H9 (cell line): Measurements from ENCODE around the gene DUSP10. TPM values are rescaled to one million over a fixed set of nuclear protein-coding genes. Genes with fewer than 3 reads are reported as not detected.

Experiments used
- DNase-seq: peaks from one replicate; pipeline ENCODE4 v3.0.0-alpha.2; 2017
- H2AFZ ChIP-seq: one replicate; pipeline ENCODE4 v1.6.1; 2013; ENCODE audit warnings: mild to moderate bottlenecking, low read length, control low read depth, moderate library complexity
- H2AK5ac ChIP-seq: 2 replicates; pipeline ENCODE4 v1.6.1; 2013; ENCODE audit warnings: low read length, control low read depth, mixed read lengths; ENCODE audit not compliant: insufficient read length
- H2BK120ac ChIP-seq: one replicate; pipeline ENCODE4 v1.6.1; 2013; ENCODE audit warnings: low read depth, mild to moderate bottlenecking, low read length, control low read depth, inconsistent platforms; ENCODE audit not compliant: poor library complexity, severe bottlenecking
- H2BK12ac ChIP-seq: 2 replicates; pipeline ENCODE4 v1.6.1; 2013; ENCODE audit warnings: low read length, control low read depth, mixed read lengths, low read depth; ENCODE audit not compliant: insufficient read length
- H2BK15ac ChIP-seq: 2 replicates; pipeline ENCODE4 v1.6.1; 2013; ENCODE audit warnings: low read depth, low read length, control low read depth
- H2BK20ac ChIP-seq: one replicate; pipeline ENCODE4 v1.6.1; 2013; ENCODE audit warnings: low read depth, mild to moderate bottlenecking, low read length, control low read depth, inconsistent platforms; ENCODE audit not compliant: poor library complexity, severe bottlenecking
- H2BK5ac ChIP-seq: 2 replicates; pipeline ENCODE4 v1.6.1; 2013; ENCODE audit warnings: low read length, control low read depth, mixed read lengths; ENCODE audit not compliant: insufficient read length
- H3K14ac ChIP-seq: 2 replicates; pipeline ENCODE4 v1.6.1; 2013; ENCODE audit warnings: low read length, control low read depth; ENCODE audit not compliant: insufficient read depth
- H3K18ac ChIP-seq: 2 replicates; pipeline ENCODE4 v1.6.1; 2013; ENCODE audit warnings: low read depth, mild to moderate bottlenecking, mixed read lengths, low read length, control low read depth; ENCODE audit not compliant: insufficient read length
- H3K23ac ChIP-seq: 2 replicates; pipeline ENCODE4 v1.6.1; 2013; ENCODE audit warnings: low read length, control low read depth, mixed read lengths, low read depth; ENCODE audit not compliant: insufficient read length
- H3K23me2 ChIP-seq: 2 replicates; pipeline ENCODE4 v1.6.1; 2013; ENCODE audit warnings: low read depth, mild to moderate bottlenecking, mixed read lengths, low read length, control low read depth; ENCODE audit not compliant: insufficient read length, poor library complexity, severe bottlenecking
- H3K27ac ChIP-seq: 2 replicates; pipeline ENCODE4 v1.5.1; 2013; ENCODE audit warnings: low read length, control low read depth, mixed read lengths, low read depth; ENCODE audit not compliant: insufficient read length
- H3K27me3 ChIP-seq: 2 replicates; pipeline ENCODE4 v1.6.1; 2013; ENCODE audit warnings: low read length, control low read depth, inconsistent platforms; ENCODE audit not compliant: insufficient read depth
- H3K4ac ChIP-seq: 2 replicates; pipeline ENCODE4 v1.6.1; 2013; ENCODE audit warnings: low read depth, mild to moderate bottlenecking, control low read depth, inconsistent platforms, low read length, moderate library complexity
- H3K4me1 ChIP-seq: 2 replicates; pipeline ENCODE4 v1.6.1; 2013; ENCODE audit warnings: low read length, control low read depth, inconsistent platforms; ENCODE audit not compliant: insufficient read depth
- H3K4me2 ChIP-seq: 2 replicates; pipeline ENCODE4 v1.6.1; 2013; ENCODE audit warnings: low read length, control low read depth, mixed read lengths; ENCODE audit not compliant: insufficient read length, insufficient read depth
- H3K56ac ChIP-seq: 2 replicates; pipeline ENCODE4 v1.6.1; 2013; ENCODE audit warnings: low read depth, mild to moderate bottlenecking, mixed read lengths, low read length, control low read depth; ENCODE audit not compliant: insufficient read length
- H3K79me1 ChIP-seq: 2 replicates; pipeline ENCODE4 v1.6.1; 2013; ENCODE audit warnings: low read depth, mild to moderate bottlenecking, moderate library complexity, low read length, control low read depth, inconsistent platforms; ENCODE audit not compliant: insufficient read depth, poor library complexity, severe bottlenecking
- H3K79me2 ChIP-seq: 2 replicates; pipeline ENCODE4 v1.6.1; 2013; ENCODE audit warnings: low read length, control low read depth, inconsistent platforms; ENCODE audit not compliant: insufficient read depth
- H3K9ac ChIP-seq: 2 replicates; pipeline ENCODE4 v1.6.1; 2013; ENCODE audit warnings: low read length, control low read depth, mixed read lengths; ENCODE audit not compliant: insufficient read length; ENCODE audit errors: extremely low read depth
- H3K9me3 ChIP-seq: one replicate; pipeline ENCODE4 v1.6.1; 2013; ENCODE audit warnings: low read depth, low read length, inconsistent platforms; ENCODE audit not compliant: control insufficient read depth
- H3T11ph ChIP-seq: one replicate; pipeline ENCODE4 v1.6.1; 2013; ENCODE audit warnings: mild to moderate bottlenecking, low read length, control low read depth, inconsistent platforms
- H4K20me1 ChIP-seq: one replicate; pipeline ENCODE4 v1.6.1; 2013; ENCODE audit not compliant: control insufficient read depth, insufficient read length, insufficient read depth
- H4K5ac ChIP-seq: 2 replicates; pipeline ENCODE4 v1.6.1; 2013; ENCODE audit warnings: low read depth, mild to moderate bottlenecking, mixed read lengths, low read length, control low read depth; ENCODE audit not compliant: insufficient read length
- H4K8ac ChIP-seq: replicated peaks from 2 replicates; pipeline ENCODE4 v1.6.1; 2013; ENCODE audit warnings: low read length, control low read depth, mixed read lengths, low read depth; ENCODE audit not compliant: insufficient read length
- H4K91ac ChIP-seq: 2 replicates; pipeline ENCODE4 v1.6.1; 2013; ENCODE audit warnings: low read depth, mild to moderate bottlenecking, moderate library complexity, mixed read lengths, low read length, control low read depth; ENCODE audit not compliant: insufficient read length
- H3K27ac Mint-ChIP-seq, 3 experiments: 2 replicates in 2 of 3; 3 replicates in 1 of 3; pipeline ENCODE4 v1.8.0; 2020 to 2021; ENCODE audit warnings: mixed read lengths in 3 of 3, mild to moderate bottlenecking in 1 of 3, moderate library complexity in 1 of 3
- H3K27me3 Mint-ChIP-seq: 2 replicates; pipeline ENCODE4 v1.8.0; 2021; ENCODE audit warnings: low read depth, mild to moderate bottlenecking, moderate library complexity, mixed read lengths
- H3K36me3 Mint-ChIP-seq, 3 experiments: 2 replicates in 2 of 3; 3 replicates in 1 of 3; pipeline ENCODE4 v1.8.0; 2020 to 2021; ENCODE audit warnings: low read depth in 3 of 3, mixed read lengths in 3 of 3; ENCODE audit not compliant: insufficient read depth in 1 of 3
- H3K4me1 Mint-ChIP-seq, 2 experiments: 2 replicates each; pipeline ENCODE4 v1.8.0; 2020; ENCODE audit warnings: mixed read lengths in 2 of 2
- H3K4me3 Mint-ChIP-seq, 2 experiments: 2 replicates in 1 of 2; 3 replicates in 1 of 2; pipeline ENCODE4 v1.8.0; 2020 to 2021; ENCODE audit warnings: mild to moderate bottlenecking in 2 of 2, mixed read lengths in 2 of 2, moderate library complexity in 1 of 2
- H3K9me3 Mint-ChIP-seq, 2 experiments: 2 replicates in 1 of 2; 3 replicates in 1 of 2; pipeline ENCODE4 v1.8.0; 2020; ENCODE audit warnings: mild to moderate bottlenecking in 2 of 2, mixed read lengths in 2 of 2, moderate library complexity in 1 of 2
- CTCF ChIP-seq: fragments of 200-600 bp; sonication (generic); conservative IDR thresholded peaks from 3 replicates; pipeline ENCODE4 v1.8.0; 2021; ENCODE audit warnings: antibody characterized with exemption, mild to moderate bottlenecking
- WGBS: extraction: QIAGEN DNeasy Blood & Tissue Kit; methylation state at CpG from one replicate; pipeline ENCODE4 v1.1.7; 2013; ENCODE audit warnings: missing lambda C conversion rate, low lambda C conversion rate, mixed read lengths; ENCODE audit not compliant: insufficient read length; ENCODE audit errors: extremely low coverage; 5-methylcytosine and 5-hydroxymethylcytosine counted together
- total RNA-seq: library from RNA; stranded (reverse); gene quantifications from 2 replicates; pipeline ENCODE4 v1.2.1, GENCODE V29; 2021

The DUSP10 gene
- total RNA-seq, 1 experiment from 2014 or later = 2.0 TPM

- no peak overlapping the region for H3T11ph ChIP-seq
- Mint-ChIP-seq H3K36me3 (no peaks in the 10 kb centered on the region), H3K27me3 (no peaks in the 10 kb centered on the region), H3K4me1 (peaks cover 5 to 7% of the 10 kb centered on the region in 2 experiments; a peak in 2 of 4 replicates), H3K27ac (no peak overlapping the region), H3K9me3 (peaks cover 0 to 2% of the 10 kb centered on the region in 2 experiments; a peak in 1 of 5 replicates), H3K4me3 (no peak overlapping the region)
- no peak overlapping the region for H3K9ac ChIP-seq
- no peak overlapping the region for H3K27ac ChIP-seq
- H3K18ac ChIP-seq = no peak overlapping the region
- no peaks in the 10 kb centered on the region for H4K20me1 ChIP-seq
- no peak overlapping the region for H2BK15ac ChIP-seq
- H3K27me3 ChIP-seq = no peaks in the 10 kb centered on the region
- H4K5ac ChIP-seq = no peak overlapping the region
- no peak overlapping the region for H3K4me2 ChIP-seq
- TF ChIP-seq CTCF = no peak
- H2BK5ac ChIP-seq = no peak overlapping the region
- no peak overlapping the region for H4K8ac ChIP-seq
- H3K23me2 ChIP-seq = no peaks in the 10 kb centered on the region
- no peak for DNase-seq
- no peaks in the 10 kb centered on the region for H3K4me1 ChIP-seq
- H2BK20ac ChIP-seq = no peak overlapping the region
- H3K9me3 ChIP-seq = no peaks in the 10 kb centered on the region
- no peaks in the 10 kb centered on the region for H3K79me2 ChIP-seq
- H2AFZ ChIP-seq = no peak overlapping the region
- H3K56ac ChIP-seq = no peak overlapping the region
- no peak overlapping the region for H2BK120ac ChIP-seq
- H3K79me1 ChIP-seq = no peaks in the 10 kb centered on the region
- no peak overlapping the region for H2BK12ac ChIP-seq
- no CpG with 5 or more reads among the region's 1 CpG for WGBS
- no peak overlapping the region for H4K91ac ChIP-seq
- H3K14ac ChIP-seq = no peak overlapping the region
- H3K4ac ChIP-seq = no peak overlapping the region
- H2AK5ac ChIP-seq = no peak overlapping the region
- H3K23ac ChIP-seq = no peak overlapping the region
Observed at GRCh38 chr1:221688488-221688843, 53.4 kb downstream of the DUSP10 start.
